ENCODE measurements around the gene DNAH1. TPM values are rescaled to one million over a fixed set of nuclear protein-coding genes. Genes with fewer than 3 reads are reported as not detected.

The DNAH1 gene
- total RNA-seq, 2 donors from 2014 or later, result 5.6 to 18.7 TPM

DNA sequence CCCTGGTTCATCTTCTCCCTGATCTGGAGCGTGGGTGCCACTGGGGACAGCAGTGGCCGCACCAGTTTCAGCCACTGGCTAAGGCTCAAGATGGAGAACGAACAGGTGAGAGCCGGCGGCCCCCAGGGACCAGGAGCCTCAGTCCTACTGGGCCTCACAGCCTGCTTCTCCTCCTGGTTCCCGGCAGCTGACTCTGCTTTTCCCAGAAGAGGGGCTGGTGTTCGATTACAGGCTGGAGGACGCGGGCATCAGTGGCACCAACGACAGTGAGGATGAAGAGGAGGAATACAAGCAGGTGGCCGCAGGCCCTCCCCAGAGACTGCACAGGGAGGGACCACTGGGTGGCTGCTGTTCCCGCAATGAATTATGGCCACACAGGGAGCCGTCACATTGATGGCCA, 54.4 kb downstream of the DNAH1 start:
- no peak overlapping the region for H3K27ac ChIP-seq
- DNase-seq (ENCODE audit: low spot score), result no peak
- H3K4me1 ChIP-seq (replicated peaks), result no peaks in the 10 kb centered on the region
- 93% methylated on average over 11 of the region's 13 CpGs for WGBS
- no peaks in the 10 kb centered on the region for H3K27me3 ChIP-seq (replicated peaks; ENCODE audit: insufficient read depth)
- TF ChIP-seq, protein P1, sequence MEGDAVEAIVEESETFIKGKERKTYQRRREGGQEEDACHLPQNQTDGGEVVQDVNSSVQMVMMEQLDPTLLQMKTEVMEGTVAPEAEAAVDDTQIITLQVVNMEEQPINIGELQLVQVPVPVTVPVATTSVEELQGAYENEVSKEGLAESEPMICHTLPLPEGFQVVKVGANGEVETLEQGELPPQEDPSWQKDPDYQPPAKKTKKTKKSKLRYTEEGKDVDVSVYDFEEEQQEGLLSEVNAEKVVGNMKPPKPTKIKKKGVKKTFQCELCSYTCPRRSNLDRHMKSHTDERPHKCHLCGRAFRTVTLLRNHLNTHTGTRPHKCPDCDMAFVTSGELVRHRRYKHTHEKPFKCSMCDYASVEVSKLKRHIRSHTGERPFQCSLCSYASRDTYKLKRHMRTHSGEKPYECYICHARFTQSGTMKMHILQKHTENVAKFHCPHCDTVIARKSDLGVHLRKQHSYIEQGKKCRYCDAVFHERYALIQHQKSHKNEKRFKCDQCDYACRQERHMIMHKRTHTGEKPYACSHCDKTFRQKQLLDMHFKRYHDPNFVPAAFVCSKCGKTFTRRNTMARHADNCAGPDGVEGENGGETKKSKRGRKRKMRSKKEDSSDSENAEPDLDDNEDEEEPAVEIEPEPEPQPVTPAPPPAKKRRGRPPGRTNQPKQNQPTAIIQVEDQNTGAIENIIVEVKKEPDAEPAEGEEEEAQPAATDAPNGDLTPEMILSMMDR (IDR thresholded peaks at IDR 0.05), result no peak
- no peak for TF ChIP-seq POLR2AphosphoS5 (IDR thresholded peaks at IDR 0.05)
- no peak for TF ChIP-seq POLR2A (IDR thresholded peaks at IDR 0.05)
- intact Hi-C loops (cut with DNase I), result no loop called here
- H3K9me3 ChIP-seq, result no peaks in the 10 kb centered on the region
- no peaks in the 10 kb centered on the region for H3K36me3 ChIP-seq
- H3K4me3 ChIP-seq, result no peak overlapping the region

DNA sequence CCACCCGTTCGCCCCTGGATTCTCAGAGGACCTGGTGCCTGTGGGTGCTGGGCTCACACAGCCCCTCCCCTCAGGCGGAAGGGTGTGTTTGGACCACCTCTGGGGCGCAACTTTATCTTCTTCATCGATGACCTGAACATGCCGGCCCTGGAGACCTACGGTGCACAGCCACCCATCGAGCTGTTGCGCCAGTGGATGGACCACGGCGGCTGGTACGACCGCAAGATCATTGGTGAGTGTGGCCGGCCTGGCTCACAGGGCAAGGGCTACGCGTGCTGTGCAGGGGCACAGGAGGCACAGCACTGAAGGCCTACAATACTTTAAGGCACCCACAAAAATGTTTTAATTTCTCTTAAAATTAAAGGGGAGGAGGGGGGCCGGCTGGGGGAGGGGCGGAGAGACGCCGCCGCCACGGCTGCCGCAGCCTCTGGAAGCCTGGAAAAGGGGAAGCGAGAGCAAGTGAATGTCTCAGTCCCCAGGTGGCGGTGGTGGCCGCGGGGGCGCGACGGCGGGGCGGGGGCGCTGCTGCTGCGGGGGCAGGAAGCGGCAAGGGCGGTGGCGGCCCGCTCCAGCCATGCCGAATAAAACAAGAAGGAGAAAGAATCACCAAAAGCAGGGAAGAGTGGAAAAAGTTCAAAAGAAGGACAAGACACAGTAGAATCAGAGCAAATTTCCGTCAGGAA, 56.8 kb downstream of the DNAH1 start:
- Histone ChIP-seq H3K27ac (no peak overlapping the region), H3K4me1 (replicated peaks) (no peaks in the 10 kb centered on the region), H3K4me3 (no peak overlapping the region), H3K9me3 (no peaks in the 10 kb centered on the region), H3K27me3 (replicated peaks; ENCODE audit: insufficient read depth) (no peaks in the 10 kb centered on the region), H3K36me3 (no peaks in the 10 kb centered on the region)
- no peak for DNase-seq (ENCODE audit: low spot score)
- TF ChIP-seq POLR2AphosphoS5 (IDR thresholded peaks at IDR 0.05), result no peak
- no peak for TF ChIP-seq POLR2A (IDR thresholded peaks at IDR 0.05)
- TF ChIP-seq, protein P1 (IDR thresholded peaks at IDR 0.05), result no peak
- 47% methylated on average over 40 of the region's 40 CpGs for WGBS
- intact Hi-C loops (cut with DNase I), result no loop called here

DNA sequence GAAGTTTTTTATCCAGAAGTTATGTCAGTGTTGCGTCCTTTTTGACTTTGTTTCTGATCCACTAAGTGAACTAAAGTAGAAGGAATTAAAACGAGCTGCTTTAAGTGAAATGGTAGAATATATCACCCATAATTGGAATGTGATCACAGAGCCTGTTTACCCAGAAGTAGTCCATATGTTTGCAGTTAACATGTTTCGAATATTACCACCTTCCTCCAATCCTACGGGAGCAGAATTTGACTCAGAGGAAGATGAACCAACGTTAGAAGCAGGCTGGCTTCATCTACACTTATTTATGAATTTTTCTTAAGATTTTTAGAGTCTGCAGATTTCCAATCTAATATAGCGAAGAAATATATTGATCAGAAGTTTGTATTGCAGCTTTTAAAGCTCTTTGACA, 57.6 kb downstream of the DNAH1 start:
- Histone ChIP-seq H3K4me1 (replicated peaks) (no peaks in the 10 kb centered on the region), H3K9me3 (no peaks in the 10 kb centered on the region), H3K27me3 (replicated peaks; ENCODE audit: insufficient read depth) (no peaks in the 10 kb centered on the region), H3K4me3 (no peak overlapping the region), H3K27ac (no peak overlapping the region), H3K36me3 (no peaks in the 10 kb centered on the region)
- intact Hi-C loops (cut with DNase I), result no loop called here
- no peak for DNase-seq (ENCODE audit: low spot score)
- 73% methylated on average over 6 of the region's 6 CpGs for WGBS
- no peak for TF ChIP-seq POLR2AphosphoS5 (IDR thresholded peaks at IDR 0.05)
- no peak for TF ChIP-seq POLR2A (IDR thresholded peaks at IDR 0.05)
- TF ChIP-seq, protein P1 (IDR thresholded peaks at IDR 0.05), result no peak

DNA sequence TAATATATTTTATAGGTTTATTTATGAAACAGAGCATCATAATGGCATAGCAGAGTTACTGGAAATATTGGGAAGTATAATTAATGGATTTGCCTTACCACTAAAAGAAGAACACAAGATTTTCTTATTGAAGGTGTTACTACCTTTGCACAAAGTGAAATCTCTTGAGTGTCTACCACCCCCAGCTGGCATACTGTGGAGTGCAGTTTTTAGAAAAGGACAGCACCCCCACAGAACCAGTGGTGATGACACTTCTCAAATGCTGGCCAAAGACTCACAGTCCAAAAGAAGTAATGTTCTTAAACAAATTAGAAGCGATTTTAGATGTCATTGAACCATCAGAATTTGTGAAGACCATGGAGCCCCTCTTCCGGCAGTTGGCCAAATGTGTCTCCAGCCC, 58.1 kb downstream of the DNAH1 start:
- H3K36me3 ChIP-seq, result no peaks in the 10 kb centered on the region
- H3K27ac ChIP-seq, result no peak overlapping the region
- DNase-seq (ENCODE audit: low spot score), result no peak
- WGBS, result 95% methylated on average over 2 of the region's 2 CpGs
- H3K4me1 ChIP-seq (replicated peaks), result no peaks in the 10 kb centered on the region
- no peaks in the 10 kb centered on the region for H3K9me3 ChIP-seq
- TF ChIP-seq, protein P1 (IDR thresholded peaks at IDR 0.05), result no peak
- TF ChIP-seq POLR2AphosphoS5 (IDR thresholded peaks at IDR 0.05) (no peak), POLR2A (IDR thresholded peaks at IDR 0.05) (no peak)
- no peaks in the 10 kb centered on the region for H3K27me3 ChIP-seq (replicated peaks; ENCODE audit: insufficient read depth)
- intact Hi-C loops (cut with DNase I), result no loop called here
- no peak overlapping the region for H3K4me3 ChIP-seq

DNA sequence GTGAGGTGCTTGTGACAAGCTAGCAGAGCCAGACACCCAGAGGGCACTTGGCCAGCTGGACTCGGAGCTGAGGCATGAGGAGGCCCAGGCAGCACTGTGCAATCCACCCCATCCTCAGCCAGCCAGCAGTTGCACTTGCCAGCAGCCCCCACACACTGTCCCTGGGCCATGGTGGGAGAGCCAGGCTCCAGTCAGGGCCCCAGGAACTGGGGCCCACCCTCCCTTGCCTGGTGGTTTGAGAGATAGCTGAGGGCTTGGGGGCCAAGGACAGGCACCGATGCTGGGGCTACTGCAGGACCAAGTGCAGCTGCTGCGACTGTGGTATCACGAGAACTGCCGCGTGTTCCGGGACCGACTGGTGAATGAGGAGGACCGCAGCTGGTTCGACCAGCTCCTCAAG, 63.5 kb downstream of the DNAH1 start:
- Histone ChIP-seq H3K9me3 (no peaks in the 10 kb centered on the region), H3K4me3 (no peak overlapping the region), H3K27ac (no peak overlapping the region), H3K27me3 (replicated peaks; ENCODE audit: insufficient read depth) (no peaks in the 10 kb centered on the region), H3K36me3 (no peaks in the 10 kb centered on the region), H3K4me1 (replicated peaks) (no peaks in the 10 kb centered on the region)
- intact Hi-C loops (cut with DNase I), result no loop called here
- TF ChIP-seq POLR2A (IDR thresholded peaks at IDR 0.05), result no peak
- 84% methylated on average over 10 of the region's 10 CpGs for WGBS
- no peak for DNase-seq (ENCODE audit: low spot score)
